Keratinocyte (primary cell): Measurements from ENCODE around the gene TEX38.

Experiments
- EZH2 ChIP-seq: IDR thresholded peaks from one replicate; pipeline ENCODE4 v1.6.1; 2012; ENCODE audit warnings: inconsistent platforms, mild to moderate bottlenecking, low read length, moderate library complexity
- TF ChIP-seq, protein P1 (sequence below), 3 experiments: IDR thresholded peaks in 1 of 3; conservative IDR thresholded peaks in 1 of 3; optimal IDR thresholded peaks in 1 of 3; 2 replicates in 2 of 3; 3 replicates in 1 of 3; pipeline versions ENCODE3 to v1.5.1; 2011; ENCODE audit warnings: low read length in 3 of 3, mild to moderate bottlenecking in 3 of 3, moderate library complexity in 2 of 3, control low read depth in 1 of 3, inconsistent platforms in 1 of 3; ENCODE audit not compliant: insufficient read depth in 2 of 3; ENCODE audit errors: extremely low read depth in 1 of 3

DNA sequence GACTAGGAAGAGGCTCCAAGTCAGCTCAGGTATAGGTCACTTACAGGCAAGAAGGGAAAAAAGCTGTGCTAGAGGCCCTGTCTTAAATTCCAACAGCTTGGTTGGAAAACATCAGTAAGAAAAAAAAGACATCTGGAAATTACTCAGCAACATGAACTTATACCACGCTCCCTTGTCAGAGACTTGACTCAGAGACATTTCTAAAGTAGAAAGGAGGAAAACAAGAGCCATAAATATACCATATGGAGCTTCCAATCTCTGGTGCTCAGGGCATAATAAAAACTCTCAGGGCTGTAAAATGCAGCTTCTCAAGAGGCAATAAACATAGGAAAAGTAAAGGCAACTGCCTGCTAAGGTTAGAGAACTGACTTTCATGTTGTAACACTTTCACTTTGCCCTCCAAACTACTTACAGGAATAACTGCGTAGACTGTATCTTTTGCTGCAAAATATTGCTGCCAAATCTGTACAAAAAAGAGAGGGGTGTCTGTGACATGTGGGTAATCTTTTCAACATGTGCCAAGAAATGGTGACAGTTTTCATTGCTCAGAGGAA is 18.2 kb upstream of the TEX38 start:
- TF ChIP-seq, protein P1, sequence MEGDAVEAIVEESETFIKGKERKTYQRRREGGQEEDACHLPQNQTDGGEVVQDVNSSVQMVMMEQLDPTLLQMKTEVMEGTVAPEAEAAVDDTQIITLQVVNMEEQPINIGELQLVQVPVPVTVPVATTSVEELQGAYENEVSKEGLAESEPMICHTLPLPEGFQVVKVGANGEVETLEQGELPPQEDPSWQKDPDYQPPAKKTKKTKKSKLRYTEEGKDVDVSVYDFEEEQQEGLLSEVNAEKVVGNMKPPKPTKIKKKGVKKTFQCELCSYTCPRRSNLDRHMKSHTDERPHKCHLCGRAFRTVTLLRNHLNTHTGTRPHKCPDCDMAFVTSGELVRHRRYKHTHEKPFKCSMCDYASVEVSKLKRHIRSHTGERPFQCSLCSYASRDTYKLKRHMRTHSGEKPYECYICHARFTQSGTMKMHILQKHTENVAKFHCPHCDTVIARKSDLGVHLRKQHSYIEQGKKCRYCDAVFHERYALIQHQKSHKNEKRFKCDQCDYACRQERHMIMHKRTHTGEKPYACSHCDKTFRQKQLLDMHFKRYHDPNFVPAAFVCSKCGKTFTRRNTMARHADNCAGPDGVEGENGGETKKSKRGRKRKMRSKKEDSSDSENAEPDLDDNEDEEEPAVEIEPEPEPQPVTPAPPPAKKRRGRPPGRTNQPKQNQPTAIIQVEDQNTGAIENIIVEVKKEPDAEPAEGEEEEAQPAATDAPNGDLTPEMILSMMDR (optimal IDR thresholded peaks at IDR 0.05 in 1 of 3, IDR thresholded peaks at IDR 0.05 in 1 of 3, conservative IDR thresholded peaks at IDR 0.05 in 1 of 3; ENCODE audit: extremely low read depth in 1 of 3, insufficient read depth in 2 of 3, low read length in 3 of 3), result no peak
- TF ChIP-seq EZH2, result no peak
